GM04504 (cell line): ENCODE data around the gene STYXL1.
"Not testable (repeated sequence)": the region's sequence is repeated elsewhere in the genome, so short reads cannot be mapped to it uniquely, and the experiment has no call there.

Source experiments
- DNase-seq: peaks from one replicate; pipeline ENCODE4 v3.0.0-alpha.2; 2012; ENCODE audit warnings: low read depth

STYXL1 gene

DNA sequence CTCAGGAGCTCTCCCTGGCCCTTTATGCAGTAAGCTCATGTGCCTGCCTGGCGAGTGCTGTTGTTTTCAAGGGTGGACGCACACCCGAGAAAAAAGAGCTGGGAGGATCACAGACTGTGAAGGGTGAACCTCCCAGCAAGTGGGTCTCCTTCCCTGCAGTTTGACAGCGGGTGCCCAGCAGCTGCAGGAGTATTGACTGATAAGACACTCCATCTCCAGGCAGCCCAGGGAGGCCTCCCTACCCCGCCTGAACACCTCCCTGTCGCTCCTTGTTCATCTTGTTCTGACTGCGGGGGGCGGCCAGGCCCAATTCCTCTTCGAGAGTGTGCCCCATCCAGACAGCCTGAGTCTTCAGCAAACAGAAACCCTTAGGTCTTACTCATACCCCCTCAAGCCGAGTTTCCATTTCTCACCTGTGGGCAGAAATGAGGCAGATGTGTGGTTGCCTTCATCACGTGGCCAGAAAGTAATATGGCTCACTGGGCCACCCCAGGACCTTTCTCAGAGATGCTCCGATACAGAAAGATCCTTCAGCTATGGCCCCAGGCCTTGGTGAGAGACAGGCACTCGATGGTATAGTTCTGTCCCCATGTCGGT is 17.3 kb upstream of the STYXL1 start:
- DNase-seq: no peak

DNA sequence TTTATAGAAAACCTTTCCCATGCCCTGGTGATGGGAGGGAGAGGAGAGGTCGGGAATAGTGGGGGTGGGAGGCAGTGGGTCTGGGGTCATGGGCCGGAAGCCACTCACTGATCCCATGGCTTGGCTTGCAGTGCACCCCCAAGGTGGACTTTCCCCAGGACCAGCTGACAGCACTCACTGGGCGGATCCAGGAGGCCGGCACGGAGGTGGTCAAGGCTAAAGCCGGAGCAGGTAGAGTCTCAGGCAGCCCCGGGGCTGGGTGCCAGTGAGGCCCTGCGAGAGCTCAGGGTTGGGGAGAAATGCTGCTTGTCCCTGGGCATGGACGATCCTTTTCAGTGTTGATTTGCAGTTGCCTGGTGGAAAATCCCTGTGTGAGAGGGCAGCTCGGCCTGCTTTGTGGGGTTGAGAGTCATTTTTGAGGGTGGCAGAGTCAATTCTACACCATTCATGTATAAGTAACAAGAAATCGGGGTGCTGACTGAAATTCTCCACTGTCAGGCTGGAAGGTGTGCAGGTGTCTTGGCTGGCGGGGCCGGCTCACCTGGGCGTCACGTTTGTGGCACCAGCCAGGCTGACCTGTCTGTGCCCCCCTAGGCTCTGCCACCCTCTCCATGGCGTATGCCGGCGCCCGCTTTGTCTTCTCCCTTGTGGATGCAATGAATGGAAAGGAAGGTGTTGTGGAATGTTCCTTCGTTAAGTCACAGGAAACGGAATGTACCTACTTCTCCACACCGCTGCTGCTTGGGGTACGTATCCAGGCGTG is 16.6 kb upstream of the STYXL1 start:
- no peak for DNase-seq

- no peak for DNase-seq
Observed at GRCh38 chr7:76063525-76063924, 15.7 kb upstream of the STYXL1 start.

DNA sequence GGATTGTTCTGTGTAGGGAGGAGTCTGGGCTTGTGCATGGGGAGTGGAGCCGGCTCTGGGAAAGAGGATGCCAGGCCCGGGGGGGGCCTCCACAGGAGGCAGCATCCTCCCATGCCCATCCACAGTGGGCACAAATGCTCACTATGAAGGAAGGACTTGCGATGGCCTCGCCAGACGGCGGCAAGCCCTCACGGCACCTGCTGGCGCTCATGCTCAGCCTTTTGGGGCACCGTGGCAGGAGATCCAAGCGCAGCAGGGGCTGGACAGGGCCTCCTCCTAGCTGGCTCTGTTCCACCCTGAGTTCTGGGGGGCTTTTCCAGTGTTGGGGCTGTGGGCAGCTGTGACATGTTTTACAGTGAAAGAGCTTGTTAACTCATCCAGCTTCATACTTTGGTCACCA is 15.3 kb upstream of the STYXL1 start:
- DNase-seq: no peak

GRCh38 chr7:76062254-76062653 is 14.5 kb upstream of the STYXL1 start:
- no peak for DNase-seq

GRCh38 chr7:76060842-76061241 is 13.0 kb upstream of the STYXL1 start:
- no peak for DNase-seq

DNA sequence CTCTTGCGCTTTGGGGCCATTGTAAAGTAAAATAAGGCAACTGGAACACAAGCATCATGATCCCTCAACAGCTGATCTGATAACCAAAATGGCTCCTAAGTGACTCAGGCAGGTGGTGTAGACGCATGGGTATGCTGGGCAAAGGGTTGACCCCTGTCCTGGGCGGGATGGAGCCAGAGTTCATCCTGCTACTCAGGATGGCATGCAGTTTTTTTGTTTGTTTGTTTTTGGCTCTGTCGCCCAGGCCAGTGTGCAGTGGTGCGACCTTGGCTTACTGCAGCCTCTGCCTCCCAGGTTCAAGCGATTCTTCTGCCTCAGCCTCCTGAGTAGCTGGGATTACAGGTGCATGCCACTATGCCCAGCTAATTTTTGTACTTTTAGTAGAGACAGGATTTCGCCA is 10.9 kb upstream of the STYXL1 start:
- DNase-seq: not testable (repeated sequence)

DNA sequence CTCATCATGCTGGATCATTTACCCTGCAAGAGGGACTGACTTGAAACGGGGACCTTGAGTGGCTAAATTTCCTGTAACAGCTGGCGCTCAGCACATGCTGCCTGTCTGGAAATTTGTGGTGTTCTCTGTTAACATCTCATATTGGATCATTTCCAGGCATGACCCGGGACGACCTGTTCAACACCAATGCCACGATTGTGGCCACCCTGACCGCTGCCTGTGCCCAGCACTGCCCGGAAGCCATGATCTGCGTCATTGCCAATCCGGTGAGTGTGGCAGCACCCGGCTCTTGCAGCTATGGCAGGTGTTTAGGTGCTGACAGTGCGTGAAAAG is 10.0 kb upstream of the STYXL1 start:
- no peak for DNase-seq

DNA sequence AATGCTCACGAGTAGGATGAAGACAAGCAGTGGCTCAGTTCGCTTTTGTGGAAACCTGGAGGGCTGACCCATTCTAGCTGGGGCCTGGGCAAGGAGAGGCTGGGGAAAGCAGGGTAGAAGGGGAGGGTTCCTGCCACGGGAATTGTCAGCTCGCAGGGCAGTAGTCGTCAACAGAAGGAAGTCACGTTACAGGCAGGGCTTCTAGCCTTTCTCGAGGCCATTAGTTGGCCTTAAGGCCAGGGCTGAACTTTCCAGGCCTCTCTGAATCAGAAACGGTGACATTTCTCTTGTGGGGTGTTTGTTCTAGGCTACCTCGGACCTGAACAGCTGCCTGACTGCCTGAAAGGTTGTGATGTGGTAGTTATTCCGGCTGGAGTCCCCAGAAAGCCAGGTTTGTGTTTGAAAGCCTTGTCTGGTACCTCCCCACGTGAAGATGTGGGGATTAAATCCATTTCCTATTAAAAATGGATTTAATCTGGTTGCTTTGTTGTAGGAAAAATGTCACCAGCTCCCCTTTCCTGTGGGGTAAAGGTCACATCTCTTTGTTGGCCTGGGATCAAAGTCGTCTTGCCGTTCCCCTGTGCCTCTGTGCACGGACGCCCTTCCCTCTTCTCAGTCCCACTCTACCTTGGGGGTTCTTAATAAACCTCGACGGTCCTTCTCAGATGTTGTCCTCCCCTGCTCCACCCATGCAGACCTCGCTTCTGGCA is 9.5 kb upstream of the STYXL1 start:
- no peak for DNase-seq

DNA sequence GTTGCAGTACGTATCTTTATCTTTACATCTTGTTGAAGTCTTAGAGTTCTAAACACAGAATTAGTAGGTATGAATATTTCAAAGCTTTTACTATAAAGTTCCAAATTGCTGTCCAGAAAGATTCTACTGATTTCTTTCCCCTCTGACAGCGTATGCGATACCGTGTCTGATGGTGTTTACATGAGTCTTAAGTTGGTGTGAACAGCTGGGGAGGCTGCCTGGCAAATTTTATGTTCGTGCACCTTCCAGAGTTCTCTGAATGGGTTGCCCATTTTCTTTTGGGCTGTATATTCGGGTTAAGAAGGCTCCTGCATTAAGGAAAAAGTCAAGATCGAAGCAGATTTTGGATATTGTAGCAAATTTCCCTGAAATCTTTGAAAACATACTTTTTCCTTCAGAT is 8.4 kb upstream of the STYXL1 start:
- no peak for DNase-seq

GRCh38 chr7:76054123-76055120 is 6.6 kb upstream of the STYXL1 start:
- DNase-seq: no peak

- DNase-seq: no peak
Observed at GRCh38 chr7:76053461-76053860, 5.7 kb upstream of the STYXL1 start.

DNA sequence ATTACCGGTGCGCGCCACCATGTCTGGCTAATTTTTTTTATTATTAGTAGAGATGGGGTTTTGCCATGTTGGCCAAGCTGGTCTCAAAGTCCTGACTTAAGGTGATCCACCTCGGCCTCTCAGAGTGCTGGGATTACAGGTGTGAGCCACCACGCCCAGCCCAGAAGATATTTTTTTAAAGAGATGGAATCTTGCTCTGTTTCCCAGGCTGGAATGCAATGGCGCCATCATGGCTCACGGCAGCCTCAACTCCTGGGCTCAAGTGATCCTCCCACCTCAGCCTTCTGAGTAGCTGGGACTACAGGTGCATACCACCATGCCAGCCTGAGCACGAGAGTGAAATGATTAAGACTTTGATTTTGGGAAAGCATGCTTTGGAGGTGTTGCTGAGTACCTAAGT is 4.9 kb upstream of the STYXL1 start:
- not testable (repeated sequence) for DNase-seq

DNA sequence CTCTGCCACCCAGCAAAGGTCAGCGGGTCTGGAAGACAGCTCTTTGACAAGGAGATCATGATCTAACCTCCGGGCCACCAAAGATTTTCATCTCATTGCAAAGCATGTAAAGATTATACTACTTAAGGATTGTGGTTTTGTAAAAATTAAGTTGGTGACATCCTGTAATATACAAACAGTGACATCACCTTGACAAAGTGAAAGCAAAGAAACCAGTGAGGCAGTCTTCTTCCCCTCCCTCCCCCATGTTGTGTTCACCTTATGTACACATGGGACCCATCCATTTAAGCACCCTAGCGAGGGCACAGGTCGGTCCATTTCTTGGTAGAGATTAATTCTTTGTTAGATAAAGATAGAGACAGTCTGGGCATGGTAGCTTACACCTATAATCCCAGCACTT is 4.0 kb upstream of the STYXL1 start:
- no peak for DNase-seq

- no peak for DNase-seq
Observed at GRCh38 chr7:76050545-76050944, 2.7 kb upstream of the STYXL1 start.

DNA sequence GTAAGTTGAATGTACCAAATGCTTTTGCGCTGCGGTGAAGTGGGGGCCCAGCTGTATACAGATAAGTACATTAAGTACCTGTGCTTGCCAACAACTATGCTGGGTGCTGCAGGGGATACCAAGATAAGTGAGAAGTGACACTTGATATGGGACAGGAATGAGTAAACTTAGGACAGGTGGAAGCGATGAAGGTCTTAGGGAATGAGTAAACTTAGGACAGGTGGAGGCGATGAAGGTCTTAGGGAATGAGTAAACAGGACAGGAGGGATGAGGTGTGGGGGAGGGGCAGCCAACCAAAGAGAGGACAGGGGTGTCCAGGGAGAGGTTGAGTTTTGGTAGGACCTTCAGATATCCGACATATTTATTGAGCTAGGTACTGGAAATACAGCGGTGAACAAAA is 1.5 kb upstream of the STYXL1 start:
- no peak for DNase-seq

- DNase-seq: no peak
Observed at GRCh38 chr7:76048668-76048988, 828 bp upstream of the STYXL1 start.

GRCh38 chr7:76047305-76047810 is 442 bp downstream of the STYXL1 start:
- DNase-seq: no peak

DNA sequence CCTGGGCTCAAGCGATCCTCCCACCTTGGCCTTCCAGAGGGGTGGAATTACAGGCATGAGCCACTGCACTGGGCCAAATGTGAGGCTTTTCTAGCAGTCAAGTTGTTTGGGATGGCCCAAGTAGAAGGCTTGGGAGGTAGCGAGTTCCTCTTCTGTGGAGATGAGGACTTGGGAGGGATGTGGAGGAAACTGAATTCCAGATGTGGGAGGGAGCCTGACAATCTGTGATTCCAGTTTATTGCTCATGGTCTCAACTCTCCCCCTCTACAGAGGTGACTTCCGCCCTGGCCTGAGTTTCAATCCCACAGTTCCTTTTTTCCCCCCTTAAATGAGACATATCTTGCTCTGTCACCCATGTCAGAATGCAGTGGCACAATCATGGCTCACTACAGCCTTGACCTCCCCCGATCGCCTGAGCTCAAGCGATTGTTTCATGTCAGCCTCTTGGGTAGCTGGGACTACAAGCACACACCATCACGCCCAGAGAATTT is 3.4 kb downstream of the STYXL1 start:
- no peak for DNase-seq

- no peak for DNase-seq
Observed at GRCh38 chr7:76040126-76040525, 7.7 kb downstream of the STYXL1 start.

- peak; percentile 74 for DNase-seq
Observed at GRCh38 chr7:76037310-76037709, 10.5 kb downstream of the STYXL1 start.

DNA sequence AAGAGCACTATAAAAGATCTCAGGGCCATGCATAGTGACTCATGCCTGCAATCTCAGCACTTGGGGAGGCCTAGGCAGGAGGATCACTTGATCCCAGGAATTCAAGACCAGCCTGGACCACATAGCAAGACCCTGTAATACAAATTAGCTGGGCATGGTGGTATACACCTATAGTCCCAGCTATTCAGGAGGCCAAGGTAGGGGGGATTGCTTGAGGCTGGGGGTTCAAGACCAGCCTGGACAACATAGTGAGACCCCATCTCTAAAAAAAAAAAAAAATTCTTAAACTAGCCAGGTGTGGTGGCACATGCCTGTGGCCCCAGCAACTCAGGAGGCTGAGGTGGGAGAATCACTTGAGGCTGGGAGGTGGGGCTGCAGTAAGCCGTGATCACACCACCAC is 15.8 kb downstream of the STYXL1 start:
- DNase-seq: no peak
